Neutrophil (primary cell): ENCODE measurements around the gene HAUS2.

Source experiments
- H3K27ac ChIP-seq: fragments of 200-600 bp; sonication (generic); 2 replicates; pipeline ENCODE4 v1.5.1; 2016; ENCODE audit warnings: mild to moderate bottlenecking, moderate library complexity
- H3K27me3 ChIP-seq: fragments of 200-600 bp; sonication (generic); 2 replicates; pipeline ENCODE4 v1.6.0; 2016; ENCODE audit warnings: mild to moderate bottlenecking
- H3K36me3 ChIP-seq: fragments of 200-600 bp; sonication (generic); 2 replicates; pipeline ENCODE4 v1.5.1; 2017
- H3K4me1 ChIP-seq, 2 experiments: fragments of 200-600 bp in 1 of 2; sonication (generic) in 1 of 2; 1 replicate in 1 of 2; 2 replicates in 1 of 2; pipeline versions ENCODE4 v1.5.1 to v1.6.1; 2013 to 2016; ENCODE audit warnings: low read depth in 1 of 2, low read length in 1 of 2, mild to moderate bottlenecking in 1 of 2, moderate library complexity in 1 of 2; ENCODE audit not compliant: control insufficient read depth in 1 of 2, insufficient read depth in 1 of 2
- H3K4me3 ChIP-seq, 2 experiments: fragments of 200-600 bp in 1 of 2; sonication (generic) in 1 of 2; 1 replicate in 1 of 2; 2 replicates in 1 of 2; pipeline ENCODE4 v1.5.1; 2013 to 2016; ENCODE audit warnings: low read depth in 1 of 2, low read length in 1 of 2, mild to moderate bottlenecking in 1 of 2, moderate library complexity in 1 of 2
- H3K9me3 ChIP-seq: fragments of 200-600 bp; sonication (generic); 2 replicates; pipeline ENCODE4 v1.5.1; 2016
- TF ChIP-seq, protein P1 (sequence below): fragments of 200-600 bp; sonication (generic); IDR thresholded peaks from 2 replicates; pipeline ENCODE4 v1.5.1; 2016; ENCODE audit warnings: antibody characterized with exemption

The HAUS2 gene

DNA sequence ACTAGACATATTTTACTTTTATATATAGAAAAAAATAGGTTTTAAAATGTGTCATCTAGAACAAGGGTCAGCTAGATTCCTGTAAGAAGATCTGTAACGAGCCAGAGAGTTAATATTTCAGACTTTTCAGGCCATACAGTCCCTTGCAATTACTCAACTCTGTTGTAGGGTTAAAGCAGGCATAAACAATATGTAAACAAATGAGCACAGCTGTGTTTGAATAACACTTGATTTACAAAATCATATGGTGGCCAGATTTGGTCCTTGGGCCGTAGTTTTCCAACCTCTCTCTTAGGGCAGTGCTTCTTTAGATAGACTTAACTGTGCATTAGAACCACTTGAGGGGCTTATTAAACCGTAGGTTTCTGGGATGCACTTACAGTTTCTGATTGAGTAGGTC lies 19.7 kb upstream of the HAUS2 start:
- TF ChIP-seq, protein P1, sequence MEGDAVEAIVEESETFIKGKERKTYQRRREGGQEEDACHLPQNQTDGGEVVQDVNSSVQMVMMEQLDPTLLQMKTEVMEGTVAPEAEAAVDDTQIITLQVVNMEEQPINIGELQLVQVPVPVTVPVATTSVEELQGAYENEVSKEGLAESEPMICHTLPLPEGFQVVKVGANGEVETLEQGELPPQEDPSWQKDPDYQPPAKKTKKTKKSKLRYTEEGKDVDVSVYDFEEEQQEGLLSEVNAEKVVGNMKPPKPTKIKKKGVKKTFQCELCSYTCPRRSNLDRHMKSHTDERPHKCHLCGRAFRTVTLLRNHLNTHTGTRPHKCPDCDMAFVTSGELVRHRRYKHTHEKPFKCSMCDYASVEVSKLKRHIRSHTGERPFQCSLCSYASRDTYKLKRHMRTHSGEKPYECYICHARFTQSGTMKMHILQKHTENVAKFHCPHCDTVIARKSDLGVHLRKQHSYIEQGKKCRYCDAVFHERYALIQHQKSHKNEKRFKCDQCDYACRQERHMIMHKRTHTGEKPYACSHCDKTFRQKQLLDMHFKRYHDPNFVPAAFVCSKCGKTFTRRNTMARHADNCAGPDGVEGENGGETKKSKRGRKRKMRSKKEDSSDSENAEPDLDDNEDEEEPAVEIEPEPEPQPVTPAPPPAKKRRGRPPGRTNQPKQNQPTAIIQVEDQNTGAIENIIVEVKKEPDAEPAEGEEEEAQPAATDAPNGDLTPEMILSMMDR = no peak
- Histone ChIP-seq H3K27ac (no peak overlapping the region), H3K9me3 (no peaks in the 10 kb centered on the region), H3K4me3 (no peak overlapping the region), H3K36me3 (peaks cover 91% of the 10 kb centered on the region), H3K4me1 (no peaks in the 10 kb centered on the region), H3K27me3 (no peaks in the 10 kb centered on the region)

DNA sequence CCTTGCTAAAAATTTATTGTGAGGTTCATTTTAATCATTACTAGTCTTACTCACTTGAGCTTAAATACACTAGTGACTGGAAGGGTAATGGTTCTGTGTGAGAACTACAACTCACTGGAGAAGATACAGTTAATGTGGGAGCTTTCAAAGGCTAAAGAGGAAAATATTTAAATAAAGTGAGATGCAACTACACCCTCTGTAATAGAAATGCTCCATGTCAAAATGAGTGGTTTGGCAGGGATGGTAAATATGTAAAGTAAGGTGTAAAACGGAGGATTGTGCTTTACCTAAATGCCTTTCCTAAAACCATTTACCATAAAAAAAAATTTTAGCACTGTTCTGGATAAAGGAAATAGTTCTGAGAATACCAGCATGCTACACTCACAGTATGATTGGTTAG lies 15.4 kb upstream of the HAUS2 start:
- Histone ChIP-seq H3K36me3 (peaks cover 96% of the 10 kb centered on the region), H3K4me3 (no peak overlapping the region)

DNA sequence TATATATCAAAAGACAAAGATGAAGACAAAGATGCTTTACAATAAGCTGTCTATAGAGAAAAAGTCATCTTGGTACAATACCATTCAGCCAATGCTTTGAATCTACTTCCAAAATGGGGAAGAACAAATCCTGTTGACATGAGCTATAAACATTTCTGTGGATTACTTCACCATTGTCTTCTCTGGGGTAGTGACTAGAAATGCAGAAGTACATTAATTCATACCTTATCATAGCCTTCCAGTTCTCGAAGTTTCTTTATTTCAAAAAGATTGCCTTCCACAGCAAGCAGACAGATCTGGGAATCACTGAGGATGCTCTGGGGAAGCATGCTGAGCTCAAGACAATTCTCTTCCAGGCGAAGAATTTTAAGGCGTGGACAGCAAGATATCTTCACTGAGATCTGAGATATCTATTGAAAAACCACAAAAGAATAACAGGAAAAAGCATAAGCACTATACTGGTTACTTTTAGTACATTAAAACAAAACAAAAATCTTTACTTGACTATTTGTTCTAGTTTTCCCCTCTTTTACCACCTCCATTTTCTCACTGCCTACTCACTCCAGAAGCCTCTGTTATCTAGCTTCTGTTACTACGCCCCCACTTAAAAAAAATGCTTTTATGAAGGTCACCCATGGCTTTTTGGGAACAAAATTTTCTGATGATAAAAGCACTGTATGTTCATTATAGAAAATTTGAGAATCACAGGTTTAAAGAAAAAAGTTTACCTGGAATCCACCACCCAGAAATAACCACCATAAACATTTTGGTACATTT lies 3.6 kb upstream of the HAUS2 start:
- H3K27ac ChIP-seq = peak overlapping the region; percentile 82
- no peaks in the 10 kb centered on the region for H3K9me3 ChIP-seq
- H3K4me3 ChIP-seq = peak overlapping the region in 1 of 2 experiments; percentile 31
- peaks cover 48 to 52% of the 10 kb centered on the region in 2 experiments for H3K4me1 ChIP-seq
- TF ChIP-seq, protein P1 = no peak
- H3K27me3 ChIP-seq = no peaks in the 10 kb centered on the region
- H3K36me3 ChIP-seq = peaks cover 29% of the 10 kb centered on the region

More for the DNA sequence above, 15.4 kb upstream of the HAUS2 start:
- Histone ChIP-seq H3K9me3 (no peaks in the 10 kb centered on the region), H3K27me3 (no peaks in the 10 kb centered on the region), H3K4me1 (no peaks in the 10 kb centered on the region), H3K27ac (no peak overlapping the region)
- TF ChIP-seq, protein P1 = no peak

DNA sequence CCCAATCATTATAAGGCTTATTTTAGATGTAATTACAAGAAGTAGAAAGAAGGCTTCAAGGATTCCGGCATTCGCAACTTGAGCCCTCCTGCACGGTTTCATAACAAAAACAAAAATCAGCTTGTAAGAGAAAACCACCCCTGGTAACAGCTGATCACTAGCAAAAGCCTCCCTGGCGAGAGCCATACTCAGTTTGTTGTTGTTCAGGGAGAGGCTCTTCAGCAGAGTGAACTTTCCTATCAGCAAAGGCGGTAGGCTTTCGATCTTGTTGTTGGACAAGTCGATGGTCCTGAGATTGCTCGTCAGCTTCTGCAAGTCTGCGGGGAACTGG lies 755 bp upstream of the HAUS2 start:
- TF ChIP-seq, protein P1 = no peak
- Histone ChIP-seq H3K4me3 (peak overlapping the region; percentile 80 to 97), H3K36me3 (peaks cover 11% of the 10 kb centered on the region), H3K4me1 (peaks cover 52 to 57% of the 10 kb centered on the region in 2 experiments), H3K27ac (peak overlapping the region; percentile 92), H3K9me3 (no peaks in the 10 kb centered on the region), H3K27me3 (no peaks in the 10 kb centered on the region)

DNA sequence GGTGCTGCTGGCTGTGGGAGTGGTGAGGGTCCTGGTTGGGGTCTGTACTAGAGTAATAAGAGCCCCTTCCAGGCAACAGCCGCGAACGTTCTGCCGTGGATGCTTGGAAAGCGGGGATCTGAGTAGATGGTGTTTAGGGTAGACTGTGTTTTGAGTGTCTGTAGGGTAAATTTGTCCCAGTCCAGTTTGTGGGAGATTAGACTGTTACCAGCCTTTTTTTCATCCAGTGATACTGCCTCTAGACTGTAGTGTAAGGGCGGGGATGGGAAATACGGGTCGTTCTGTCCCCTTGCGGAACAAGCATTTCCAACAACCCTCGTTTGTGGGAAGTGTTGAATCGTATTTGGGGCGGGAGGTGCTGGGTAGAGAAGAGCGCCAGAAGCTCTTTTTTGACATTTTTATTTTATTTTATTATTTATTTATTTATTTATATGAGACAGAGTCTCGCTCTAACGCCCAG lies 424 bp downstream of the HAUS2 start:
- TF ChIP-seq, protein P1 = no peak
- Histone ChIP-seq H3K36me3 (no peaks in the 10 kb centered on the region), H3K4me1 (peaks cover 60 to 67% of the 10 kb centered on the region in 2 experiments), H3K9me3 (no peaks in the 10 kb centered on the region), H3K4me3 (peak overlapping the region; percentile 80 to 97), H3K27me3 (no peaks in the 10 kb centered on the region), H3K27ac (peak overlapping the region; percentile 92)
